ENCODE results near the gene CROCC.

The CROCC gene

GRCh38 chr1:16986560-16986959 is 64.8 kb downstream of the CROCC start:
- DNase-seq (ENCODE audit: low read depth in 3 of 3), result no peak

- DNase-seq (ENCODE audit: low read depth in 3 of 3), result no peak
Measured at GRCh38 chr1:16986962-16987361, 65.2 kb downstream of the CROCC start.

GRCh38 chr1:16988210-16988609 is 66.5 kb downstream of the CROCC start:
- no peak for DNase-seq (ENCODE audit: low read depth in 3 of 3)

DNA sequence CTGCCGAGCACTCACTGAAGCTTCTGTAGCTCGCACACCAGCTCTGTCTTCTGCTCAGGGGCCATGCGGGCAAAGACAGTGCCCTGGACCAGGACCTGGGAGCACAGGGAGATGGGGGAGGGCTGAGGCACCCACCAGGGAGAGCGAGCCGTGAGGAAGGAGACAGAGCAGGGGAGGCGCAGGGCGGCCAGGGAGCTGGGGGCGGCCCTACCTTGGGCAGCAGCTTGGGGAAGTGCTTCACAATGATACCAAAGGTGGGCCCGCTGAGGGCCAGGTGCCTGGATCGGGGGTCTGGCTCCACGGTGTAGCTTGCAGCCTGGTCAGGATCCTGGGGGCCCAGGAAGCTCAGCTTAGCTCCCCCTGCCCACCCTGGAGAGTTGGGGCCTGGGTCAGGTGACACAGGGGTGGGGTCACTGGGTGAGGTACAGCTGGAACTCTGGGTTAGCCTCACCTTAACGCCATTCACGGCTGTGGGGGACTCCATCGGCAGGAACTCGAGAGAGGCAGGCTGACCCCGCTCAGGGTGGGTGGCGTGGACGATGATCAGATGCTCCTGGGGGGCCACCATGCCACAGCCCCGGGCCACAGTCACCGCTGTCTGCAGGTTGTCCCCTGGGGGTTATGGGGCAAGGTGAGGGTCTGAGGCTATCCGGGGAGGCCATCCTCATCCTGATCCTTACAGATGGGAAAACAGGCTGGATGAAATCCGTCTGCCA is 68.1 kb downstream of the CROCC start:
- DNase-seq (ENCODE audit: low read depth in 3 of 3), result no peak

DNA sequence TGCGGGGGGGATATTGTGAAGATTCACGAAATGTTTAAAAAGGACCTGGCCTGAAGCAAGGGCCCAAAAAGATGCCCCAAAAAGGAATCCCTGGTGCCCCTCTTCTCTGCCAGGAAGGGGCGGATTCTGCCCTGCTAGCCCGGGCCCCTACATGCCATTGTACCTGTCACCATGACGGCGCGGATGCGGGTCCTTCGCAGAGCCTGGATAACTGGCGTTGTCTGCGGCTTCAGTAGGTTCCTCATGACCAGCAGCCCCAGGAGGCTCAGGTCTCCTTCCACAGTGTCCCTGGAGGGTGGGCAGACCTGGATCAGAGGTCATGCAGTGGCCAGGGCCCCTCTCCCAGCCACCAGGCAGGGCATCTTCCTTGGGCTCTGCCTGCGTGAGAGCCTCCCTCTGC is 69.8 kb downstream of the CROCC start:
- no peak for DNase-seq (ENCODE audit: low read depth in 3 of 3)

GRCh38 chr1:16992102-16992501 is 70.4 kb downstream of the CROCC start:
- no peak for DNase-seq (ENCODE audit: low read depth in 3 of 3)

GRCh38 chr1:16992675-16993074 is 70.9 kb downstream of the CROCC start:
- DNase-seq (ENCODE audit: low read depth in 3 of 3), result no peak

GRCh38 chr1:16993521-16994038 is 71.8 kb downstream of the CROCC start:
- no peak for DNase-seq (ENCODE audit: low read depth in 3 of 3)

GRCh38 chr1:16996845-16997244 is 75.1 kb downstream of the CROCC start:
- DNase-seq (ENCODE audit: low read depth in 3 of 3), result no peak

DNA sequence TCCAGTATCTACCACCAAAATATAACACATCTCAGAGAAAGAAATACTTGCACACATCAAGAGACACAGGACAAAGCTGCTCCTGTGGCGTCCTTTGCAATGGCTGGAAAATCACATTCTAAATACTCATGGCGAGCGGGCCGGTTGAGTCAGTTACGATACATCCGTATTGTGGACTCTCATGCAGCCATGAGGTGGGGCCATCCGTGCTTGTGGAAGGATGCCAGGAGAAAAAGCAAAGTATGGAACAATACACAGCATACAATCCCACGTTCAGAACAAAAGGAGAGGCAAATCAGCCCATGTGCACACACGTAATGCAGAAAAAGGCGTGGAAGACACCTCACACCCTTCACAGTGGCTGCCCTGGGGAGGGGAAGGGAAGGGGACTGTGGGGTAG is 76.9 kb downstream of the CROCC start:
- no peak for DNase-seq (ENCODE audit: low read depth in 3 of 3)

DNA sequence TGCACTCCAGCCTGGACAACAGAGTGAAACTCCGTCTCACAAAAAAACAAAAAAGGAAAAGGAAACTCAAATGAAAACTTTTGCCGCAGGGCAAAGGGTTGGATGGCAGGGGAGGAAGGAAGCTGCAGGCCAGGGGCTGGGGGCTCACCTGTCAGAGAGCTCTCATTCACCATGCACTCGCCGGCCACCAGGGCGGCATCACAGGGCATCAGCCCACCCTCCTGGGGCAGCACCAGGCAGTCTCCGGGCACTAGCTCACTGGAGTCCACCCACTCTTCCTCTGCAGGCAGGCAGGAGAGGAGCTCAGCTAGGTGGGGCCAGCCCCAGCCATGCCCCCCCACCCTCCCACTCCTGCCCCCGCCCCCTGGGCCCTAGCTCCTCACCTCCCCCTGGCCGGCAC is 78.1 kb downstream of the CROCC start:
- DNase-seq (ENCODE audit: low read depth in 3 of 3), result no peak

DNA sequence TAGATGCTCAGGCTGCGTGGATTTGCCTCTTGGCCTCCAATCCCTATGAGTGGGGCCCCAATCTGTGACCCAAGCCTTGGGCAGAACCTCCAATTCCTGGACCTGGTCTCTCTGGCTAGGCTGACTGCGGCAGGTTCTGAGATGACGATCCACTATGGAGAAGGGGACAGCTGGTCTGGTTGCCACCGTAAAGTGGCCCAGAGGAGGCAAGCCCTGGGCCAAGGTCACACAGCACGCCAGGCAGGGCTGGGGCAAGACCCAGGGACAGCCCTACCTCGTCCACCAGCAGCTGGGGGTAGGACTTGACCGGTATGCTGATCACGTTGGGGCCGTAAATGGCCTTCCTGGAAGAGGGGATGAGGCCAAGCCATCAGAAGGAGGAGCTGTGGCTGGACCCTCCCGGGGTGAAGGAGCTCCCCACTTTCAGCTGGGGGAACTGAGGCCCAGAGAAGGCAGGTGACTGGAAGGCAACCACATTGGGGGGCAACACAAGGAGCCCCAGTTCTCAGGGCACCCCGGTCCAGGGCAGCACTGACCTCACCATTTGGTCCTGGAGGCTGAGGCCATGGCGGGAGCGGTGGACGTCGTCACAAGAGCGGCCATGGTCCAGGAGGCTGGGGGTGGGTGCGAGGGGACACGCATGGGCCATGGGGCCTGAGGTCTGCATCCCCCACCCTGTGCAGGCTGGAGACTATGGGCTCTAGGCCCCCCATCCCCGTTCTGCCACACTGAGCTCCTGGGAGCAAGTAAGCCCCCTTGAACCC is 80.2 kb downstream of the CROCC start:
- DNase-seq (ENCODE audit: low read depth in 3 of 3), result no peak

- DNase-seq (ENCODE audit: low read depth in 3 of 3), result no peak
Measured at GRCh38 chr1:17002524-17002902, 80.8 kb downstream of the CROCC start.

GRCh38 chr1:17004466-17005364 is 83.0 kb downstream of the CROCC start:
- DNase-seq (ENCODE audit: low read depth in 3 of 3), result no peak

- DNase-seq (ENCODE audit: low read depth in 3 of 3), result no peak
Measured at GRCh38 chr1:17005365-17005740, 83.6 kb downstream of the CROCC start.

DNA sequence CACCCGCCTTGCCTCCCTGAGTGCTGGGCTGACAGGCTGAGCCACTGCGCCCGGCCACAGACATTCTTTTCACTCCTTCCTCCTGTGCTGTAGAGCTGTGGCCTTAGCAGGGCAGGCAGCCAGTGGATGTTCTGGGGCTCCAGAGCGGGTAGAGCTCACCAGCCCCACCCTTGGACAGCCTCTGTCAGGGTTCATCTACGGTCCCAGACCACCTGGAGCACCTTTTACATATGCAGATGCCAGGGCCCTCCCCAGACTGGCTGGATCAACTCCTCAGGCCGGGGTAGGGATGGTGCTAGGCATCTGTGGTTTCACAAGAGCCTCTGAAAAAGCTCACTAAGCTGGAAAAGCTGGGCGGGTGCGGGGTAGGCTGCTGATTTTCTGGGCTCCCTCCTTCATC is 85.4 kb downstream of the CROCC start:
- DNase-seq (ENCODE audit: low read depth in 3 of 3), result no peak

GRCh38 chr1:17008208-17008855 is 86.6 kb downstream of the CROCC start:
- DNase-seq (ENCODE audit: low read depth in 3 of 3), result no peak

GRCh38 chr1:17009706-17010105 is 88.0 kb downstream of the CROCC start:
- no peak for DNase-seq (ENCODE audit: low read depth in 3 of 3)

GRCh38 chr1:17011092-17011438 is 89.3 kb downstream of the CROCC start:
- no peak for DNase-seq (ENCODE audit: low read depth in 3 of 3)

- peak; percentile 65 to 88 (median 70) for DNase-seq (ENCODE audit: low read depth in 3 of 3)
Measured at GRCh38 chr1:17011439-17012307, 89.9 kb downstream of the CROCC start, which contains the start of gene ATP13A2. Gene ATP13A2, minus strand, starts transcription at chr1:17011928. Its CDS starts 190 bp downstream, at chr1:17011738.

Measured in stimulated activated CD4-positive, alpha-beta T cell treated with anti-CD3 and anti-CD28 coated beads, TNF-alpha, amount 100 ng/mL, for 48 hours (primary cell).